ENCODE measurements around the gene NCOA3. TPM values are rescaled to one million over a fixed set of nuclear protein-coding genes. Genes with fewer than 3 reads are reported as not detected.

NCOA3 gene
- total RNA-seq, 1 experiment from 2014 or later = 25.9 TPM

GRCh38 chr20:47490795-47491194 is 10.9 kb upstream of the NCOA3 start:
- no peak overlapping the region for H3K4me2 ChIP-seq (ENCODE audit: low read length)
- DNase-seq (ENCODE audit: low read depth, low spot score) (no peak), ATAC-seq (no peak)
- H3K79me2 ChIP-seq (ENCODE audit: insufficient read depth, low read length) = no peaks in the 10 kb centered on the region
- H3K9me3 ChIP-seq (ENCODE audit: control insufficient read depth in 1 of 2, insufficient read depth in 1 of 2, low read depth in 1 of 2, low read length in 2 of 2) = no peaks in the 10 kb centered on the region
- intact Hi-C loops (cut with micrococcal nuclease) = no loop called here
- H3K36me3 ChIP-seq (ENCODE audit: control insufficient read depth in 1 of 2, insufficient read depth in 2 of 2, low read length in 2 of 2) = no peaks in the 10 kb centered on the region
- no peaks in the 10 kb centered on the region for H3K9me2 ChIP-seq (ENCODE audit: insufficient read depth)
- no peaks in the 10 kb centered on the region for H3K27me3 ChIP-seq (ENCODE audit: insufficient read depth, low read length)
- H3K27ac ChIP-seq (ENCODE audit: low read depth, low read length) = no peak overlapping the region
- no peak for TF ChIP-seq POLR2AphosphoS5 (IDR thresholded peaks at IDR 0.05; ENCODE audit: low read depth, low read length)
- no peak for TF ChIP-seq CEBPB (IDR thresholded peaks at IDR 0.05; ENCODE audit: low read depth)
- no peak for TF ChIP-seq ATF3 (IDR thresholded peaks at IDR 0.05)
- TF ChIP-seq ZBTB33 (IDR thresholded peaks at IDR 0.05; ENCODE audit: extremely low read depth, insufficient replicate concordance, low read length) = no peak
- no peak for TF ChIP-seq YY1 (IDR thresholded peaks at IDR 0.05; ENCODE audit: extremely low read depth, insufficient replicate concordance, low read depth, low read length)
- TF ChIP-seq SRF (IDR thresholded peaks at IDR 0.05; ENCODE audit: low read depth) = no peak
- TF ChIP-seq ZFX (IDR thresholded peaks at IDR 0.05) = no peak
- no peak for TF ChIP-seq POLR2A (IDR thresholded peaks at IDR 0.05; ENCODE audit: borderline replicate concordance, extremely low read depth, insufficient read depth, insufficient read length)
- ChIA-PET RAD21 (ENCODE audit: low non-redundant PET in 1 of 2, low total read pairs in 2 of 2, uncharacterized antibody in 2 of 2, unreplicated experiment in 2 of 2) (no interaction called here), POLR2A (interaction anchor here (1.9 kb wide), 1 partner anchor 11 kb away, joined by 5 read pairs; the partner anchor contains the start of gene NCOA3), CTCF (interaction anchor here (0.7 kb wide), 1 partner anchor 554 kb away, joined by 4 read pairs; no protein-coding TSS in a partner anchor)
- no peak overlapping the region for H2AFZ ChIP-seq (ENCODE audit: low read depth, low read length, poor library complexity, severe bottlenecking)
- H3K4me3 ChIP-seq (replicated peaks in 1 of 2; ENCODE audit: low read depth in 1 of 2, low read length in 2 of 2) = no peak overlapping the region
- no TSS peak for BruUV-seq (replicated peaks)
- no peaks in the 10 kb centered on the region for H4K20me1 ChIP-seq (ENCODE audit: insufficient read depth)
- peaks cover 18 to 25% of the 10 kb centered on the region in 2 experiments for H3K4me1 ChIP-seq (ENCODE audit: control insufficient read depth in 1 of 2, insufficient read depth in 2 of 2, low read length in 2 of 2)
- H3K9ac ChIP-seq (ENCODE audit: low read length) = no peak overlapping the region

GRCh38 chr20:47492284-47492683 is 9.4 kb upstream of the NCOA3 start:
- no peak overlapping the region for H3K9ac ChIP-seq (ENCODE audit: low read length)
- RAD21 ChIA-PET (ENCODE audit: low non-redundant PET in 1 of 2, low total read pairs in 2 of 2, uncharacterized antibody in 2 of 2, unreplicated experiment in 2 of 2) = no interaction called here
- TF ChIP-seq CBX3 (IDR thresholded peaks at IDR 0.05; ENCODE audit: low read depth) (no peak), FOSL1 (IDR thresholded peaks at IDR 0.05; ENCODE audit: low read depth) (no peak)
- no peak overlapping the region for H3K4me2 ChIP-seq (ENCODE audit: low read length)
- no peaks in the 10 kb centered on the region for H3K9me2 ChIP-seq (ENCODE audit: insufficient read depth)
- peaks cover 18 to 25% of the 10 kb centered on the region in 2 experiments for H3K4me1 ChIP-seq (ENCODE audit: control insufficient read depth in 1 of 2, insufficient read depth in 2 of 2, low read length in 2 of 2)
- H3K27me3 ChIP-seq (ENCODE audit: insufficient read depth, low read length) = no peaks in the 10 kb centered on the region
- no peak overlapping the region for H2AFZ ChIP-seq (ENCODE audit: low read depth, low read length, poor library complexity, severe bottlenecking)
- POLR2A ChIA-PET = interaction anchor here (1.9 kb wide), 1 partner anchor 9 kb away, joined by 5 read pairs; the partner anchor contains the start of gene NCOA3
- intact Hi-C loops (cut with micrococcal nuclease) = no loop called here
- CTCF ChIA-PET = no interaction called here
- no peaks in the 10 kb centered on the region for H3K9me3 ChIP-seq (ENCODE audit: control insufficient read depth in 1 of 2, insufficient read depth in 1 of 2, low read depth in 1 of 2, low read length in 2 of 2)
- H3K27ac ChIP-seq (ENCODE audit: low read depth, low read length) = no peak overlapping the region
- no peak overlapping the region for H3K4me3 ChIP-seq (replicated peaks in 1 of 2; ENCODE audit: low read depth in 1 of 2, low read length in 2 of 2)
- DNase-seq (ENCODE audit: low read depth, low spot score) (no peak), ATAC-seq (no peak)
- H3K79me2 ChIP-seq (ENCODE audit: insufficient read depth, low read length) = no peaks in the 10 kb centered on the region
- H3K36me3 ChIP-seq (ENCODE audit: control insufficient read depth in 1 of 2, insufficient read depth in 2 of 2, low read length in 2 of 2) = no peaks in the 10 kb centered on the region
- BruUV-seq (replicated peaks) = no TSS peak
- no peaks in the 10 kb centered on the region for H4K20me1 ChIP-seq (ENCODE audit: insufficient read depth)

Data from HCT116 (cell line).